Gastroesophageal sphincter (tissue), 3 donors: Measurements from ENCODE around the gene FBXO11.

Experiments used
- CTCF ChIP-seq, 4 experiments: fragments of 200-600 bp in 2 of 4; fragments of 450-650 bp in 2 of 4; sonication (generic) in 1 of 4; IDR thresholded peaks; one replicate each; pipeline ENCODE4 v1.5.1; 2017 to 2019; ENCODE audit warnings: antibody characterized with exemption in 4 of 4, mild to moderate bottlenecking in 2 of 4, moderate library complexity in 2 of 4
- EP300 ChIP-seq: sonication (generic); formaldehyde crosslinking; IDR thresholded peaks from one replicate; pipeline ENCODE4 v1.6.1; 2017; ENCODE audit warnings: antibody characterized with exemption, mild to moderate bottlenecking
- POLR2A ChIP-seq, 2 donors: fragments of 450-650 bp; IDR thresholded peaks; one replicate each; pipeline ENCODE4 v1.6.1; 2017; ENCODE audit warnings: antibody characterized with exemption in 2 of 2, mild to moderate bottlenecking in 2 of 2, moderate library complexity in 1 of 2
- POLR2AphosphoS5 ChIP-seq: sonication (generic); formaldehyde crosslinking; IDR thresholded peaks from one replicate; pipeline ENCODE4 v1.6.1; 2017; ENCODE audit warnings: antibody characterized with exemption

- peak in 3 of 4 experiments; percentile 71 to 76 (median 71) for TF ChIP-seq CTCF (IDR thresholded peaks at IDR 0.05)
- TF ChIP-seq POLR2A (IDR thresholded peaks at IDR 0.05) = peak; percentile 69 to 76
- peak; percentile 80 for TF ChIP-seq POLR2AphosphoS5
- TF ChIP-seq EP300 = no peak
Observed at GRCh38 chr2:47906157-47907038, at the start of gene FBXO11.
